Kidney (tissue), 14 donors: ENCODE measurements around the gene MSH5. TPM values are rescaled to one million over a fixed set of nuclear protein-coding genes. Genes with fewer than 3 reads are reported as not detected.
A peak's percentile ranks its signal among the peaks of the same experiment; 100 is the strongest.

ENCODE experiments used
- DNase-seq, 5 donors: peaks; one replicate each; pipeline ENCODE4 v3.0.0-alpha.2; 2013 to 2020
- FAIRE-seq: peaks from 2 replicates; lab custom pipeline; 2012; peaks lifted over from hg19 to GRCh38; lab: Jason Lieb, UNC
- H3K27ac ChIP-seq, 2 donors: one replicate each; pipeline ENCODE4 v1.7.0; 2013; ENCODE audit warnings: low read depth in 2 of 2, low read length in 2 of 2, inconsistent platforms in 1 of 2
- H3K27me3 ChIP-seq: one replicate; pipeline ENCODE4 v1.7.1; 2013; ENCODE audit warnings: low read length, inconsistent platforms; ENCODE audit not compliant: control insufficient read depth, insufficient read depth
- H3K36me3 ChIP-seq, 3 donors: one replicate each; pipeline versions ENCODE4 v1.7.0 to v1.7.1; 2013; ENCODE audit warnings: low read length in 3 of 3, control low read depth in 1 of 3, inconsistent platforms in 1 of 3; ENCODE audit not compliant: insufficient read depth in 3 of 3, control insufficient read depth in 2 of 3
- H3K4me1 ChIP-seq, 3 donors: one replicate each; pipeline versions ENCODE4 v1.7.0 to v1.7.1; 2013; ENCODE audit warnings: low read length in 3 of 3, inconsistent platforms in 1 of 3, low read depth in 1 of 3; ENCODE audit not compliant: control insufficient read depth in 2 of 3, insufficient read depth in 2 of 3
- H3K4me3 ChIP-seq, 3 donors: one replicate each; pipeline versions ENCODE4 v1.7.0 to v1.8.1; 2013; ENCODE audit warnings: low read length in 3 of 3, control low read depth in 1 of 3, inconsistent platforms in 1 of 3
- H3K9ac ChIP-seq, 3 donors: one replicate each; pipeline versions ENCODE4 v1.7.0 to v1.7.1; 2013; ENCODE audit warnings: low read length in 3 of 3, control low read depth in 1 of 3, inconsistent platforms in 1 of 3
- H3K9me3 ChIP-seq, 3 donors: one replicate each; pipeline versions ENCODE4 v1.7.0 to v1.7.1; 2013; ENCODE audit warnings: low read length in 3 of 3, control low read depth in 1 of 3, inconsistent platforms in 1 of 3; ENCODE audit not compliant: control insufficient read depth in 2 of 3, insufficient read depth in 1 of 3
- intact Hi-C: fragments of 100-400 bp; cut with DNase I; formaldehyde crosslinking; loops from one replicate; pipeline ENCODE4 v1.11.1; 2022
- polyA plus RNA-seq: library from polyadenylated mRNA; stranded (reverse); fragments of 350-450 nt; fragmentation: Illumina TruSeq; extraction: RNeasy Lipid Tissue Mini Kit (QIAGEN cat#74804); gene quantifications from one replicate; pipeline ENCODE4 v1.2.3, GENCODE V29; 2014; ENCODE audit warnings: low read depth, low replicate concordance; ENCODE audit not compliant: insufficient read depth
- total RNA-seq: library from RNA; stranded (reverse); fragmentation: NEBNext Ultra II Directional; extraction: Animal tissue kit (Norgen Biotek cat#: 25700); gene quantifications from one replicate; pipeline ENCODE4 v1.2.1, GENCODE V29; 2021
- TF ChIP-seq, protein P1 (sequence below): IDR thresholded peaks from 3 replicates; pipeline ENCODE4 v1.5.1; 2012; ENCODE audit warnings: mild to moderate bottlenecking, moderate library complexity, borderline replicate concordance; ENCODE audit not compliant: insufficient read depth; ENCODE audit errors: extremely low read depth
- donor health status: control.
- donor health status: control.
- donor health status: control.
- donor health status: control.
- donor health status: control.
- donor health status: DM: yes; HTN: yes; CAD: no.
- donor health status: Normal renal cell carcinoma (clear cell type).

The MSH5 gene
- total and polyA plus RNA-seq, 2 donors from 2014 or later = 14.4 to 23.7 TPM

DNA sequence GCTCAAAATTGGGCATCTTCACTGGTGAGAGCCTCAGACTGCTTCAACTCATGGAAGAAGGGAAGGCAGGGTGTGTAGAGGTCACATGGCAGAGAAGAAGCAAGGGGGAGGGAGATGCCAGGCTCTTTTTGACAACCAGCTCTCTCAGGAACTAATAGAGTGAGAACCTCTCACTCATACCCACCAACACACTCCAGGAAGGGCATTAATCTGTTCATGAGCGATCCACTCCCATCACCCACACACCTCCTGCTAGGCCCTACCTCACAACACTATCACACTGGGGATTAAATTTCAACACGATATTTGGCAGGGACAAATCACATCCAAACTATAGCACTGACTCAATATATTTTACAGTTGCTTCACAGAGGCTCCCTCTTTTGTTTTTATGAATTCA, 2.0 kb downstream of the MSH5 start:
- TF ChIP-seq, protein P1, sequence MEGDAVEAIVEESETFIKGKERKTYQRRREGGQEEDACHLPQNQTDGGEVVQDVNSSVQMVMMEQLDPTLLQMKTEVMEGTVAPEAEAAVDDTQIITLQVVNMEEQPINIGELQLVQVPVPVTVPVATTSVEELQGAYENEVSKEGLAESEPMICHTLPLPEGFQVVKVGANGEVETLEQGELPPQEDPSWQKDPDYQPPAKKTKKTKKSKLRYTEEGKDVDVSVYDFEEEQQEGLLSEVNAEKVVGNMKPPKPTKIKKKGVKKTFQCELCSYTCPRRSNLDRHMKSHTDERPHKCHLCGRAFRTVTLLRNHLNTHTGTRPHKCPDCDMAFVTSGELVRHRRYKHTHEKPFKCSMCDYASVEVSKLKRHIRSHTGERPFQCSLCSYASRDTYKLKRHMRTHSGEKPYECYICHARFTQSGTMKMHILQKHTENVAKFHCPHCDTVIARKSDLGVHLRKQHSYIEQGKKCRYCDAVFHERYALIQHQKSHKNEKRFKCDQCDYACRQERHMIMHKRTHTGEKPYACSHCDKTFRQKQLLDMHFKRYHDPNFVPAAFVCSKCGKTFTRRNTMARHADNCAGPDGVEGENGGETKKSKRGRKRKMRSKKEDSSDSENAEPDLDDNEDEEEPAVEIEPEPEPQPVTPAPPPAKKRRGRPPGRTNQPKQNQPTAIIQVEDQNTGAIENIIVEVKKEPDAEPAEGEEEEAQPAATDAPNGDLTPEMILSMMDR = no peak
- Histone ChIP-seq H3K4me3 (no peak overlapping the region), H3K4me1 (peaks cover 10 to 27% (median 24%) of the 10 kb centered on the region in 3 donors), H3K9ac (no peak overlapping the region), H3K9me3 (no peaks in the 10 kb centered on the region), H3K36me3 (peaks cover 0 to 2% (median 0%) of the 10 kb centered on the region in 3 donors), H3K27me3 (no peaks in the 10 kb centered on the region), H3K27ac (no peak overlapping the region)
- FAIRE-seq (no peak), DNase-seq (peak in 1 of 5 donors; percentile 5)
- intact Hi-C loops = no loop called here

DNA sequence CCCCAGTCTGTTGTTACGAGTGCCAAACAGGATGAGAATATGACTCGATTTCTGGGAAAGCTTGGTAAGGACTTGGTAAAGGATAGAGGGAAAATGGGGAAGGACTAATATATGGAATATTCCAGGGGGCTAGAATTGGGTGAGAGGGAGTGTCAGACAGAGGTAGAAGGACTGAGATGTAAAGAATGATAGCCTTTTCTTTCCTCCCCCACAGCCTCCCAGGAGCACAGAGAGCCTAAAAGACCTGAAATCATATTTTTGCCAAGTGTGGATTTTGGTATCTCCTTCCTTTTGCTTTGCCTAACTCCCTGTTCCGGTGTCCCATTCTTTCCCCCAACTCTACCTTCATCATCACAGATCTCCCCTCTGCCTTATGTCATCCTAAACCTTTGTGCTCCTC, 3.1 kb downstream of the MSH5 start:
- FAIRE-seq (no peak), DNase-seq (no peak)
- H3K36me3 ChIP-seq = peaks cover 2 to 3% (median 3%) of the 10 kb centered on the region in 3 donors
- TF ChIP-seq, protein P1 = no peak
- peaks cover 6 to 16% (median 15%) of the 10 kb centered on the region in 3 donors for H3K4me1 ChIP-seq
- H3K9ac ChIP-seq = no peak overlapping the region
- H3K9me3 ChIP-seq = no peaks in the 10 kb centered on the region
- intact Hi-C loops = no loop called here
- no peak overlapping the region for H3K27ac ChIP-seq
- no peaks in the 10 kb centered on the region for H3K27me3 ChIP-seq
- H3K4me3 ChIP-seq = no peak overlapping the region

DNA sequence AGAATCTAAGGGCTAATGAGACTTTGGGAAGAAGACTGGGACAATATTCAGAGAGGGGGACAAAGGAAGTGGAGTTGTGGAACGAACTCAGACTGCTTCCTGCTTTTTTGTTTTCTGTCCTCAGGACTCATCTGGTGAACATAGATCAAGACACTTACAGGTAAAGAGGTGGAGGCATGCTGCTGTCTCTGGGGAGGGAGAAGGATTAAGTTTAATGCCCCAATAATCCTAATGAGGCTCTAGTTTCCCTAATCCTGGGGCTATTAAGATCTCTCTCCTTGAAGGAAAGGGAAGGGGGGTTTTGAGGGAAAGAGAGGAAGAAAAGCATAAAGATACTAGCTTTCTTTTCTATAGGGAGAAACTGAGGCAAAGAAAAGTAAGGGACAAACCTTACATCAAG, 4.6 kb downstream of the MSH5 start:
- H3K27me3 ChIP-seq = no peaks in the 10 kb centered on the region
- no peak overlapping the region for H3K9ac ChIP-seq
- no peak overlapping the region for H3K27ac ChIP-seq
- H3K36me3 ChIP-seq = peaks cover 2 to 3% (median 3%) of the 10 kb centered on the region in 3 donors
- no peak for FAIRE-seq
- TF ChIP-seq, protein P1 = no peak
- intact Hi-C loops = no loop called here
- DNase-seq = no peak
- H3K4me3 ChIP-seq = no peak overlapping the region
- peaks cover 0 to 4% (median 4%) of the 10 kb centered on the region in 3 donors for H3K4me1 ChIP-seq
- no peaks in the 10 kb centered on the region for H3K9me3 ChIP-seq

DNA sequence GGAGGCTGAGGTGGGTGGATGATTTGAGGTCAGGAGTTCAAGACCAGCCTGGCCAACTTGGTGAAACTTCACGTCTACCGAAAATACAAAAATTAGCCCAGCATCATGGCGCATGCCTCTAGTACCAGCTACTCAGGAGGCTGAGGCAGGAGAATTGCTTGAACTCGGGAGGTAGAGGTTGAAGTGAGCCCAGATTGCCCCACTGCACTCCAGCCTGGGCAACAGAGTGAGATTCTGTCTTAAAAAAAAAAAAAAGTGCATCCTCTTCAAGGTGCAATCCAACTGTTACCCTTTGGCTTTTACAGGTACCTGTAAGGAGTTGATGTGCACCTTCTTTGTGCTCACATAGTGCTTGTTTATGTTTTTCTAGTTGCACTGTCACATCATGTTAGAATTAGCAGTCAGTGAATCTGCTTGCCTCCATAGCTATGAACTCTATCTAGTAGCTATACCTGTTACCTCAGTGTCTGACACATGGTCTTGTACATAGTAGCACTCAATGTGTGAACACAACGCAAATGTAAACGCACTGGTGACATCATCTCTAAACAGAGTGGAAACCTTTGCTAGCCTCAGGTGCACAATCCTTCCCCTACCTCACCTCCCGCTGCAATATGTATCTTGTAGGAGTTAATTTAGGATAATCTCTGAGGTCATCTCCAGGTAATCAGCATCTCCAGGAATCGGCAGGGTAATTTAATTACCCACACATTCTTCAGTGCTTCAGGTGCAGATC, 9.7 kb downstream of the MSH5 start:
- FAIRE-seq (no peak), DNase-seq (no peak)
- Histone ChIP-seq H3K9me3 (no peaks in the 10 kb centered on the region), H3K36me3 (peaks cover 0 to 3% (median 3%) of the 10 kb centered on the region in 3 donors), H3K4me3 (no peak overlapping the region), H3K4me1 (no peaks in the 10 kb centered on the region), H3K27ac (no peak overlapping the region), H3K9ac (no peak overlapping the region), H3K27me3 (no peaks in the 10 kb centered on the region)
- TF ChIP-seq, protein P1 = no peak
- intact Hi-C loops = no loop called here
